ENCODE results near the gene TASOR2.

The TASOR2 gene

DNA sequence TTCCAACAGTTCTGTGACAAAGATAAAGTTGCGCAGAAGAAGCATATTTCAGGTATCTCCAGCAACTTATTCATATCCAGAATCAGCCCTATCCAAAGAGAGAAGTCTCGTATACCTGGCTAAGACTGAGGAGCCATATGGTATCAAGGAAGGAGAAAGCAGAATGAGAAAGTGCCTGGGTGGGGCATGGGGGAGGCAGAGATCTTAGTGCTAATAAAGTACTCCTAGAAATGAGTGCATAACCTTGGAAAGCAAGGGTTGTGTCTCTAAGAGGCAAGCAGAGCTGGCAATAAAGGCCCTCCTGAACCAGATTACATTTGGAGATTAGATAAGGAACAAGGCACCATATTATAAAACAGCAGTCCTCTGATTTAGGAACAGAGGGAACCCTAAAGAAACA is 12.7 kb downstream of the TASOR2 start:
- TF ChIP-seq, protein P1, sequence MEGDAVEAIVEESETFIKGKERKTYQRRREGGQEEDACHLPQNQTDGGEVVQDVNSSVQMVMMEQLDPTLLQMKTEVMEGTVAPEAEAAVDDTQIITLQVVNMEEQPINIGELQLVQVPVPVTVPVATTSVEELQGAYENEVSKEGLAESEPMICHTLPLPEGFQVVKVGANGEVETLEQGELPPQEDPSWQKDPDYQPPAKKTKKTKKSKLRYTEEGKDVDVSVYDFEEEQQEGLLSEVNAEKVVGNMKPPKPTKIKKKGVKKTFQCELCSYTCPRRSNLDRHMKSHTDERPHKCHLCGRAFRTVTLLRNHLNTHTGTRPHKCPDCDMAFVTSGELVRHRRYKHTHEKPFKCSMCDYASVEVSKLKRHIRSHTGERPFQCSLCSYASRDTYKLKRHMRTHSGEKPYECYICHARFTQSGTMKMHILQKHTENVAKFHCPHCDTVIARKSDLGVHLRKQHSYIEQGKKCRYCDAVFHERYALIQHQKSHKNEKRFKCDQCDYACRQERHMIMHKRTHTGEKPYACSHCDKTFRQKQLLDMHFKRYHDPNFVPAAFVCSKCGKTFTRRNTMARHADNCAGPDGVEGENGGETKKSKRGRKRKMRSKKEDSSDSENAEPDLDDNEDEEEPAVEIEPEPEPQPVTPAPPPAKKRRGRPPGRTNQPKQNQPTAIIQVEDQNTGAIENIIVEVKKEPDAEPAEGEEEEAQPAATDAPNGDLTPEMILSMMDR (conservative IDR thresholded peaks at IDR 0.05; ENCODE audit: low read depth, low read length): no peak
- no peak overlapping the region for H3K4me3 ChIP-seq (ENCODE audit: low read depth, low read length)
- no peak for DNase-seq (ENCODE audit: low read depth)

DNA sequence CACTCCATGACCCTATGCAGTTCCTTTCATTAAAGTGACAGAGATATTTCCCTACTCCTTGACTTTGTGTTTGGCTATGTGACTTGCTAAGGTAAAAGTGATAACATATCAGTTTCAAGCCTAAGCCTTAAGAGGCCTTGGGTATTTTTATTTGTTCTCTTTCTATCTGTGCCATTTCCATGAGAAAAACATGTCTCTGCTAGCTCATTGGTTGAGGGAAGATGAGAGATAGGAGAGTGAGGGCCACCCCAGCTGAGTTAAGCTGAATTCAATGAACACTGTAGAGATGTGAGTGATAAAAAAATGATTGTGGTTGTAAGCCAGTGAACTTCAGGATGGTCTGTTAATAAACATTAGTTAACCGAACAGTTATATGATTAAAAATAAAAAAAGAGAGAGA is 13.4 kb downstream of the TASOR2 start:
- DNase-seq (ENCODE audit: low read depth): no peak
- TF ChIP-seq, protein P1 (conservative IDR thresholded peaks at IDR 0.05; ENCODE audit: low read depth, low read length): no peak
- H3K4me3 ChIP-seq (ENCODE audit: low read depth, low read length): no peak overlapping the region

DNA sequence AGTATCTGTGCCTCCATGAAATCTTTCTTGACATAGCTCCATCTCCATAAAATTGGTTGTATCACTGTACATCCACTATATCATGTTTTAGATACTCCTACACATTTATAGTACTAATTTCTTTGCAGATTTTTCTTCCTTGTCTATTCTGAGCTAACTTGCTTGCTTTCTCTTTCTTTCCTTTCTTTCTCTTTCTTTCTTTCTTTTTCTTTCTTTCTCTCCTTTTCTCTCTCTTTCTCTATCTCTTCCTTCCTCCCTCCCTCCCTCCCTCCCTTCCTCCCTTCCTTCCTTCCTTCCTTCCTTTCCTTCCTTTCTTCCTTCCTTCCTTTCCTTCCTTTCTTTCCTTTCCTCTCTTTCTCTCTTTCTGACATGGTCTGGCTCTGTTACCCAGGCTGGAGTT is 23.7 kb downstream of the TASOR2 start:
- no peak overlapping the region for H3K4me3 ChIP-seq (ENCODE audit: low read depth, low read length)
- DNase-seq (ENCODE audit: low read depth): no peak
- TF ChIP-seq, protein P1 (conservative IDR thresholded peaks at IDR 0.05; ENCODE audit: low read depth, low read length): no peak

DNA sequence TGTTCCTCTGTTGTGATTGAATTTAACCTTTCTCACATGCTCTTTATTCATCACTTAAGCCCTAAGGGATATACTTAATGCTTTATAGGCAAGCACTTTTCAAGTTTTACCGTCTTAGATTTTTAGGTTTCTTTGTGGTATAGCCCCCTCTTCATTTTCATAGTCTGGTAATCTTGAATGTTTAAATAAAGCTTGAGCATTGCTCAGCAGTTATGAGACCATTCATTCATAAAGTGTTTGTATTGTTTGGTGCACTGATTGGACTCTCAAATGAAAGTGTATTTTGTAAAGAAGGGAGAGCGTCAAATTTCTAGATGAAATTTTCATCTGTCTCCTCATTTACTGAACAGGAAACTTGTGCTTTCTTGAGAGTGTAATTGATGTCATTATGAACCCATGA is 25.2 kb downstream of the TASOR2 start:
- no peak for DNase-seq (ENCODE audit: low read depth)
- TF ChIP-seq, protein P1 (conservative IDR thresholded peaks at IDR 0.05; ENCODE audit: low read depth, low read length): no peak
- no peak overlapping the region for H3K4me3 ChIP-seq (ENCODE audit: low read depth, low read length)

DNA sequence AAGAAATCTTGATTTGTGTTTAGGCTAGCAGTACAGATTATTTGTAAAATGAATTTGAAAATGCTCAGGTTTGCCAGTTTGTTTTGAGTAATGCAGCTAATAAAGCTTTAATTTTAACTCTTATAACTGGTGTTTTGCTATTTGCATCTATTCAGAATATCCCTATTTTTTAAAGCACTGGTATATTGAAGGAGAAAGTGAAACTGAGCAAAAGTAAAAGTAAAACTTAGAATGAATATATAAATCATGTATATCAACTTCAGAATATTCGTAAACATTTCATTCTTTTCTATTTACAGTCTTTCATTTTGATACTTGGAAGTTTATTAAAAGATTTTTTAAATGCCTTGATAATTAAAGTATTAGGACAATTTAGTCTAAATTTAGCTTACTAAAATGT is 26.2 kb downstream of the TASOR2 start:
- TF ChIP-seq, protein P1 (conservative IDR thresholded peaks at IDR 0.05; ENCODE audit: low read depth, low read length): no peak
- no peak for DNase-seq (ENCODE audit: low read depth)
- H3K4me3 ChIP-seq (ENCODE audit: low read depth, low read length): no peak overlapping the region

DNA sequence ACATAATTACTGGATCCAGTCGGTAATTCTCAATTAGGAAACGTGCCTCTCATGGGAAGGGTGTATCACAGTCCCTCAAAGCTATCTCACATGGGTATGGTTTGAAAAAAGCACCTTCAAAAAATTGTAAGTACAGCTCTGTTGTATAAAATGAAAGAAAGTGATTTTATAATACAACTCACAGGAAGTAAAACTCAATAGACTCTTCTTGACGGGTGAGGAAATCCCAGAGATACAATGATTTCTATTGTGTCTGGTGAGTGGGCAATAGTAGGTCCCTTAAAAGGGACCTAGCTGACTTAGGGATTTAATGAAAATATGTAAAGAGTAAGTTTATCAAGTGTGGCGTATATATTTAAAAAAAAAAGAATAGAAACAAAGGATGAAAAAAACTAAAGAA is 27.0 kb downstream of the TASOR2 start:
- DNase-seq (ENCODE audit: low read depth): no peak
- H3K4me3 ChIP-seq (ENCODE audit: low read depth, low read length): no peak overlapping the region
- TF ChIP-seq, protein P1 (conservative IDR thresholded peaks at IDR 0.05; ENCODE audit: low read depth, low read length): no peak

DNA sequence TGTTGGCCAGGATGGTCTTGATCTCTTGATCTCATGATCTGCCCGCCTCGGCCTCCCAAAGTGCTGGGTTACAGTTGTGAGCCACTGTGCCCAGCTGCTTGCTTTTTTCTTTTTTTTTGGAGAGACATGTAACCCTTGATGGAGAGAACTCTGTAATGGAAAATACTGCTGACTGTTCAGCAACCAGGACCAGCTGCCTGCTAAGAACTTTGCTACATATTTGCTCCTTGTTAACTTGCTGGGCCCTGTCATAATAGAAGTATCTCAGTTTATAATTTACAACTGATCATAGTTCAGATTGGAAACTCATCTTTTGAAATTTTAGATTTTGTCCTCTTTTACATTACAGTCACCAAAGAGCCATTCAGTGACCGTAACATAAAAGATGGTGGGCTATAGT is 34.9 kb downstream of the TASOR2 start:
- H3K4me3 ChIP-seq (ENCODE audit: low read depth, low read length): no peak overlapping the region
- DNase-seq (ENCODE audit: low read depth): no peak
- TF ChIP-seq, protein P1 (conservative IDR thresholded peaks at IDR 0.05; ENCODE audit: low read depth, low read length): no peak
